ENCODE measurements around the gene GSN.

Gene GSN

DNA sequence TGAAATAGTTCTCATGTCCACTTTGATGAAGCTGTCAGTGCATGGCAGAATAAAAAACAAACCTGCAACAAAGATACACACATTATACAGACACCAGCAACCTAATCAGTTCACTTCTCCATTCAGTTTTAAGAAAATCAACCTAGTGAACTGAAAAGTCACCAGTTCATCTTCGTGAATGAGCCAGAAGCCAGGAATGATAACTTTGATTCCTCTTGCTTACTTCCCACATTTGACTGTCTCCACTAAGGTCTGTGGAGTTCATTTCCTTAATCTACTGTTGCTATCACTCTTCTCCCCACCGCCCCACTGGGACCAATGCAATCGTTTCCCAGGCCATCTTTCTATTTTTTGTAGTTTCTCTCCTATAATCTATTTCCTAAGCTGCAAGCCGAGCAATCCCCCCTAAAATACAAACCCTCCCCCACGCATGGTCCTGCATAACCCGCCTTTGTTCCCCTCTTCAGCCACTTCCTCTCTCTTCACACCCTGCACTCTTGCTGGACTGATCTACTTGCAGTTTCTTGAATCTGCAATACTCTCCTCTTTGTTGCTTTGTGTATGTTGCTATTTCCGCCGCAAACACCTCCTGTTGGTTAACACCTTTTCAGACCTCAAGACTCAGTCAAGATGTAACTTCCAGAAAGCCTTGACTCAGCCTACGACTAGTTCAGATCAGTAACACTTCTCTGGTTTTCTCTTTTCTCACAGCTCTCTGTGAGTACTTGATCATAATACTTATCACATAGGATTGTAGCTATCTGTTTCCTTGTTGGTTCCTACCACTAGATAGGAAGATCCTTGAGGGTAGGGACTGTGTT lies 85.5 kb downstream of the GSN start:
- peak; percentile 6 for DNase-seq (ENCODE audit: low read depth)

DNA sequence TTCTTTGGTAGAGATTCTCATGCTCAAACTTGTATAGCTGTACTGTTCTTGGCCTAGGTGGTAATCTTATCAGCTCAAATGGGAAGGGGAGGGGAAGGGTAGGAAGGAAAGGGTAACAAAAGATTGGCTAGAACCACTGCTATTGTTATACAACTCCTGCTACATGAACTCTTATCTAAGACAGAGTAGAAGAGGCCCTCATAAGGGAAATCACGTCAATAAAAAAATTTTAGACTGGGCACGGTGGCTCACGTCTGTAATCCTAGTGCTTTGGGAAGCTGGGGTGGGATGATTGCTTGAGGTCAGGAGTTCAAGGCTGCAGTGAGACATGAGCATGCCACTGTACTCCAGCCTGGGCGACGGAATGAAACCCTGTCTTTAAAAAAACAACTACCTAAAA lies 86.2 kb downstream of the GSN start:
- DNase-seq (ENCODE audit: low read depth) = no peak

- DNase-seq (ENCODE audit: low read depth) = no peak
Observed at GRCh38 chr9:121354762-121355161, 86.8 kb downstream of the GSN start.

- no peak for DNase-seq (ENCODE audit: low read depth)
Observed at GRCh38 chr9:121357011-121357410, 89.0 kb downstream of the GSN start.

DNA sequence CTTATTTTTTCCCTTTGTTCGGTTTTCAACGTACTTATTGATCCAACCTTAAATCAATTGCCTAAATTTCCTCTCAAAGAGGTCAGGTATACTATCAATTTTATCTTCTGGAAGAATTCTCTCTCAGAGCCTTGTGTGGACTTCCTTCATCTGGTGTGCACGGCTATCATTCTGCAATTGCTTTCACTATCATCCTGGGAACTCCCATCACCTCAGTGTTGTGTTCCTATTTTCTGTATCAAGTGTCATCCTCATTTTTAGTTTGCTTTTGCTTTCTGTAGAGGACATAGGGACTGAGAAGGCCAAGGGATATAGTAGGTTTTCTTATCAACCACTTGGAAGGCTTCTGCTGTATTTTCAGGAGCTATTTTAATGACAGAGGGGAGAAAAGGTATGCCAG lies 90.8 kb downstream of the GSN start:
- no peak for DNase-seq (ENCODE audit: low read depth)

DNA sequence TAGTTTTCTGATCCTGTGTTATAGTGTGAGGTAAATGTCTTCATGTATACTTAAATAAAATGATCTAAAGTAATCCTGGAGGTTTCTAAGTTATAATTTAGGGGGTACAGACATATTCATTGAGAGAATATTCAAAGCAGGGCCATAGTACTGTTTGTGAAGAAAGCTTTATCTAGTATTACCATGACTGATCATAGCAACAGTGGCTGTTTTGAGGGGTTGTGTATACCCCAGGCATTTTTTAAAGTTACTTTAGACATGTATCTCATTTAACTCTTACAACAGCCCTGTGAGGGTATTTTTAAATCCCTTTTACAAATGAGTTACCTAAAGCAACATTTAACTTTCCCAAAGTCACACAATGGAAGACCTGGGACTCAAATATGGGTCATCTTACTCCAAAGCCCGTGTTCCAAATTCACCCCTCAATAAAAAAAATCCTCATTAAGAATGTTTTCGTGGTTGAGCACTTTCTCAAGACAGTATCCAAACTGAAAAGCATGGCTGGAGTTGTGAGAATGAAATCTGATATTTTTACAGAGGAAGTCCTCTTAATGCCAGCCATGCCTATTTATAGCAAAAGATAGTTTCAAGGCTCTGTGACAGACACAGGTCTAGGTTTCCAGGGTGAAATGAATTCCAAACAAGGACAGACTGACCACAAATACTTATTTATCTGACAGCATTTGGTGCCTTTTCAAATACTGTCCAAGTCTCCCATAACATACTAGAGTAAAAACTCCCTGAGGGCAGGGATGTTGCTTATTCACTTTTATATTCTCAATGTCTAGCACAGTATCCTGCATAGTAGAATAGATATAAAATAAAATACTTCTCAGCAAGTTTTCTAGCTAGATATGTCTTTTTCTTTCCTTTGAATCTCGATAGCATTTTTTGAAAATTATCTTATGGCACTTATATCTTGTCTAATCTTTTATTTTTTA lies 91.7 kb downstream of the GSN start:
- no peak for DNase-seq (ENCODE audit: low read depth)

DNA sequence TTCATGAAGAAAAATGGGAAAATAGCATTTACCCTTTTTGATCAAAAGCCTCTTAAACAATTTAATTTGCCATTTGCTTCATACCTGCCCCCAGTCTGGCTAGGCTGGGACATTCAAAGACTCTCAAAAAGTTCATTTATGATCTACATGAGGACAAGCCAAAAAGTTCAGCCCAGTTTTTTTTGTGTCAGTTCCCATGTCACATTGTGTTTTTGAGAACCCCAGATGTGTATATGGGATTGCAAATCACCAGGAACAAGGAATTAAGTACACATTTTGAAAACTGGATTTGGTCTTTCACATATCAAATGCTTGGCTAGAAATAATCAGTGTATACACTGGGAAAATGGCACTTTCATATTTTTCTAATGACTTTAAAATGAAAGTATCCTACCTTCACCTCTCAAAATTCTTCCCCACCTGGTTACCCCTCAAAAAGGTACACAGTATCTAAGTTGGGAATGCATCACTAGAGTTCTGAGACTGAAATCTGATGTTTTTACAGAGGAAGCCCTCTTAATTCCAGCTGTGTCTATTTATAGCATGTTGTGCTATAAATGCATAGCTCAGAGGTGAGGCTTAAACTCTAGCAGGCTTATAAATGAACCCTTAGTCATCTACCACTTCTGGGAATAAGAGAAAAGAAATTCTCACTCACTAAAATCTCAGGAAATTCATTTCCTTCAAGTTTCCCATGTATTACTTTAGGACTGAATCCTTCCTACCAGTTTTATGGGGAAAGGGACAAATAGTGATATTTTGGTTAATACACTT lies 92.8 kb downstream of the GSN start:
- no peak for DNase-seq (ENCODE audit: low read depth)

GRCh38 chr9:121362813-121363621 lies 95.1 kb downstream of the GSN start:
- no peak for DNase-seq (ENCODE audit: low read depth)

DNA sequence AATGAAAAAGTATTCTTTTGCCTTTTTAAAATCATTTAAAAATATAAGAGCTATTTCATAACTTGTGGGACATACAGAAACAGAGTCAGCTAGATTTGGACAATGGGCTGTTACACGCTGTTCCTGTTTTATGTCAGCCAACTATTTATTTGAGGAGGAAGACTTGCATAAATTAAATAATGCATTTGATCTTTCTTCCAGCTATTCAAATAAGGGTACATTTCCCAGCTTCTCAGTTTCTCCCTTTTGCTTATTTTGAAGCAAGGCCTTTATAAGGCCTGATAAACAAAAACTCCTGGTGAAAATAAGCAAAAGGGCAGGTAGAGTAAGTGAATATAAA lies 95.6 kb downstream of the GSN start:
- DNase-seq (ENCODE audit: low read depth) = no peak

GRCh38 chr9:121364077-121364476 lies 96.1 kb downstream of the GSN start:
- no peak for DNase-seq (ENCODE audit: low read depth)

- DNase-seq (ENCODE audit: low read depth) = no peak
Observed at GRCh38 chr9:121364886-121365285, 96.9 kb downstream of the GSN start.

GRCh38 chr9:121365564-121365963 lies 97.6 kb downstream of the GSN start:
- no peak for DNase-seq (ENCODE audit: low read depth)

DNA sequence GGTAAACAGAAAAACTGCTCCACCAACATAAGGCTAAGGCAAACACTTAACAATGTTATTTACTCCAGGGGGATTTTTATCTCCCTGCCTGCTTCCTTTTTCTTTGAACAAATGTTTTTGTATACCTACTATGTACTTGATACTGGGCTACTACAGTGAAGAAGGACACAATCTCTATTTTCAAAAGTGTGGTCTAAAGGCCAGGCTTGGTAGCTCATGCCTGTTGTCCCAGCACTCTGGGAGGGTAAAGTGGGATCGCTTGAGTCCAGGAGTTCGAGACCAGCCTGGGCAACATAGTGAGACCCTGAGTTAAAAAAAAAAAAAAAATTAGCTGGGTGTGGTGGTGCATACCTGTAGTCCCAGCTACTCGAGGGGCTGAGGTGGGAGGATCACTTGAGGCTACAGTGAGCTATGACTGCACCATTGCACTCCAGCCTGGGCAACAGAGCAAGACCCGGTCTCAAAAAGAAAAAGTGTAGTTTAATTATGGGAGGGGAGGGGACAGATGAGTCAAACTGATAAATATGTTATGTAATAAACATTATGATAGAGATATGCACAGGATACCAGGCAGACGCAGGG lies 98.7 kb downstream of the GSN start:
- no peak for DNase-seq (ENCODE audit: low read depth)

GRCh38 chr9:121367306-121368137 lies 99.6 kb downstream of the GSN start:
- no peak for DNase-seq (ENCODE audit: low read depth)

GRCh38 chr9:121368138-121368522 lies 100.2 kb downstream of the GSN start:
- no peak for DNase-seq (ENCODE audit: low read depth)

DNA sequence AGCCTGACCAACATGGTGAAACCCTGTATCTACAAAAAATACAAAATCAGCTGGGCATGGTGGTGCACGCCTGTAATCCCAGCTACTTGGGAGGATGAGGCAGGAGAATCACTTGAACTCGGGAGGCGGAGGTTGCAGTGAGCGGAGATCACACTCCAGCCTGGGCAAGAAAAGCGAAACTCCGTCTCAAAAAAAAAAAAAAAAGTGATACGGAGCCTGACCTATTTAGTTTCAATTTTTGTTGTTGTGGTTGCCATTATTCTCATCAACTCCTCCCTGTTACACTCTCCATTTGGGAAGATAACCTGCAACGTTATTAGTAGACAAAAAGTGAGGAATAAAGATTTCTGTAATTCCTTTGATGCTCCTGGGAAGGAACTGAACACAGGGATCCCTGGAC lies 100.8 kb downstream of the GSN start:
- DNase-seq (ENCODE audit: low read depth) = no peak

- DNase-seq (ENCODE audit: low read depth) = no peak
Observed at GRCh38 chr9:121369595-121370265, 101.8 kb downstream of the GSN start, which contains the start of gene STOM. STOM (minus strand) TSS chr9:121370250; CDS start chr9:121370187, 63 bp downstream.

GRCh38 chr9:121371495-121372061 lies 103.6 kb downstream of the GSN start:
- no peak for DNase-seq (ENCODE audit: low read depth)

Data from stimulated activated CD8-positive, alpha-beta memory T cell treated with anti-CD3 and anti-CD28 coated beads, Interleukin-15, amount 100 ng/mL, for 24 hours (primary cell).